AG08396 (cell line): ENCODE measurements around the gene CFAP161.

Experiments
- DNase-seq: peaks from one replicate; pipeline ENCODE4 v3.0.0; 2012; ENCODE audit warnings: low spot score, mixed read lengths

CFAP161 gene

GRCh38 chr15:81183439-81183775 lies 49.3 kb downstream of the CFAP161 start:
- no peak for DNase-seq

- DNase-seq: peak; percentile 44
These were observed 50.1 kb downstream of the CFAP161 start for GRCh38 chr15:81184188-81184587.

- no peak for DNase-seq
These were observed 51.7 kb downstream of the CFAP161 start for GRCh38 chr15:81185631-81186295.

GRCh38 chr15:81188354-81188753 lies 54.3 kb downstream of the CFAP161 start:
- no peak for DNase-seq

DNA sequence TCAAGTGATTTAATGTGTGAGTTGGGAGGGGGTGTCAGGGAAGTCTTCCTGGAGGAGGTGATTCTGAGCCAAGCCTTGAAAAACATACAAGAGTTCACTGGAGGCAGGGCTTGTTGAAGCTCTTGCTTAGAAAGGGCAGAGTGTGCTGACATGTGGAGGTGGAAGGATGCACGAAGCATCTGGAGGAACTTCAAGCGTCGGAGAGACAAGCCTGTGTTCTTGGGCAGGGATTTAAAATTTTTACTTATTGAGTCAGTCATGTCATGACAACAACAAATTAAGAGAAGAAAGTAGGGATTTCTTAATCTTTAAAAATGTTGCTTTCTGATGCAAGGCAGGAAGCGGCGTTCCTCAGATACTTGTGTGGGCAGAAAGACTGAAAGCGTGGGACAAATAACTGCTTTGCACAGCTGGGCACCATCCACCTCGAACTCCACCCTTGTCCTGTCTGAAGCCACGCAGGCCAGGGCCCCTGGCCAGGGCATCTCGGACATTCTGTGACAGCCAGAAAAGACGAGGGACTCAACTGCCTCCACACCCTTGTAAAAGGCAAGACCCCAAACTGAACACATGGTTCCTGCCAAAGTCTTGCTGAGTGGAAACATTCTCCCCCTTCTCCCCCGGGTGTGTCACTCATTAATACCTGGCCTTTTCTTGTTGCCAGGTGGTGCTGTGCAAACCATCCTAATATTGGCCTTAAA lies 55.7 kb downstream of the CFAP161 start:
- DNase-seq: peak; percentile 86

GRCh38 chr15:81190922-81191507 lies 56.9 kb downstream of the CFAP161 start:
- DNase-seq: no peak

DNA sequence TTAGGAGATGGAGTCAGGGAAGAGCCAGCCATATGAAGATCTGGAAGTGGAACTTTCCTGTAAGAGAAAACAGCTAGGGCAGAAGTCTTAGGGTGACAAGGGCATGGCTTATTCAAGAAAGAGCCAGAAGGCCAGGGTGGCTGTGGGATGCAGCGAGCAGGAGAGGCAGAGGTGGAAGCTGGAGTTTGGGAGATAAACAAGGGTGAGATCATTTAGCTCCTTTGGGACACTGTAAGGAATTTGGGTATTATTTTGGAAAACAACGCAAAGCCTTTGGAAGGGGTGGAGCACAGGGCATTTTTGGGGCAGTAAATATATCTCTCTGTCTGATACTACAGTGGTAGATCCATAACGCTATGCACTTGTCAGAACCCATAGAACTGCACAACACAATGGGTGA lies 57.6 kb downstream of the CFAP161 start:
- no peak for DNase-seq

DNA sequence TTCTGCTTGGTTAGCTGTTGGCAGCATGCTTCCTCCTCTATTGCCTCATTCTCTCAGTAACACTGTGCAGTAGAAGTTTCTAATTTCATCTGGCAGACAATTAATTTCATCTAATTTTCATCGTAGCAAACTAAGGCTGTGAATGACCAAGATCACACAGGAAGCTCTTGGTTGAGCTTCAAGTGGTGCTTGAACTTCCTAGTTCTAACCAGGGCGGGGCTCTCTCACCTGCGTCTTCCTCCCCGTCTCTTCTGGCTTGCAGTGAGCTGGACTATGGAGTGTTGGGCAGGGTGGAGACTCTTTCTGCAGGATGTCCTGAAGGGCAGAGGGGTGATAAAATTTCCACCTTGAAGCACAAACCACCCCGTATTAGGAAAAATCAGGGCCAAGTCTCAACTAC lies 60.7 kb downstream of the CFAP161 start:
- DNase-seq: no peak

DNA sequence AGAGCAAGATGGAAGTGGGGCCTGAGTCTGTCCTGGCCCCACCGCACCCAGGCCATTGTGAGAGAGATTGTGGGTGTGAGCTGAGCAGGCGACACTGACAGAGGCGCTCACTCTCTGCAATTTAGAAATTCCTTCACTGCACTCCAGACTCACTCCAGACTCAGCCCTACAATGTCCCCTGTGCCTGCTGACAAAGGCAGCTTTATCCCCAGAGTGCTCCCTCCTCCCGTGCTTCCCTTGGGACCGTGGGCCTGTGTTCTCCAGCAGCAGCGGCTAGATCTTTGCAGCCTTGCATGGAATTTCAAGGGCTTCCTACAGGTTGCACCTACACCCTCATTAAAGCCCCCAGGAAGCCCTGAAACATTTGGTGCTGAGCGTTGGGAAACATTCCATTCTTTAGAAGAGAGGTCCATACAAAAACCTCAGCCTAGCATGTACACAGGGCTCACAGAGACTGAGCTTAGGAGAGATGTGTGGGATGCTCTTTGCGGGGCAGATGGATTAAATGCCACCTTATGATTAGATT lies 61.3 kb downstream of the CFAP161 start:
- no peak for DNase-seq

- no peak for DNase-seq
These were observed 62.6 kb downstream of the CFAP161 start, which contains the start of gene IL16 for GRCh38 chr15:81196576-81197254. IL16 (plus strand) TSS chr15:81196879; CDS start chr15:81225400, 28,521 bp downstream.

DNA sequence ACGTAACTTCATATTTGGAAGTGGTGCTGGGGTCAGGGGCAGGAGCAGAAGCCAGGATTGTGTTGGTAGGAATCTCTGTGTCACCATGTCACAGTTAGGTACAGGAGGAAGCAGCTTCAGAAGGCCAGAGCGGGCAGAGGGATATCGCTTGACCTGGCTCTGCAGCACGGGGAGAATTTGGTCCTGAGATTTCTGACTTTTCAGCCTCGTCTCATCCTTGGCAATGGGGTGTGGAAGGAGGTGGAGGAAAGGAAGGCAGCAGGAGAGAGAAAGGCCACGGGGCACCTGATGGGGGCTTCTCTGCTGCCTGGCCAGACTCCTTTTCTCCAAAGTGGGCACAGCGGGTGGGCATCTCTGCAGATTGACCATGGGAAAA lies 63.2 kb downstream of the CFAP161 start:
- no peak for DNase-seq

DNA sequence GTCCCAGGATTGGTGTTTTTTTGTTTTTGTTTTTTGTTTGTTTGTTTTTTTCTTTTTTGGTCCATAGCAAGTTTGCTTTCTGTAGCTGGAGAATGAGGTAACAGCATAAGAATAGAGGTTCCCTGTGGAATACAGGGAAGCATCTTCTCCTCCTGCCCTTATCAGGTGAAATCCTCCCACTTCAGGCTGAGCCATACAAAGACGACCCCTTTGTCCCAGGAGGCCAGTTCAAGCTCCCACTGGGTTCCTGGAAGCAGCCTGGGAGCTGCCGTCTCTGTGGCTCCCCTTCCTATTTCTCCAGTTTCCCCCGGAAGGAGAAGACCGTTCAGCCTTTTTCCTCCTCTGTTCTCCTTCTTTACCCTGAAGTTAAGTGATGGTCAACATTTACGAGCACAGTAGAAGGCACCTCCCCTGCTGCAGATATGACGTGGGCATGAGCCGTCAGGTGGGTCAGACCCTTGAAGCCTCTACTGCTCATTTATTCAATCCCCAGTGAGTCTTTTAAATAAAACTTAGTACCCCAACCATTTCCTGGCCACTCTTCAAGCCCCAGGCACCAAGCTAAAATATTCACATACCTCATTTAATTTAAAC lies 63.7 kb downstream of the CFAP161 start:
- no peak for DNase-seq
